HL-60 (cell line): ENCODE measurements around the gene TPCN1.

Experiments
- CTCF ChIP-seq: IDR thresholded peaks from one replicate; pipeline ENCODE4 v1.5.1; 2011; ENCODE audit warnings: low read length, control low read depth, inconsistent platforms; ENCODE audit not compliant: insufficient read depth
- POLR2AphosphoS5 ChIP-seq: IDR thresholded peaks from 2 replicates; pipeline ENCODE4 v1.6.1; 2012; ENCODE audit warnings: low read depth
- REST ChIP-seq: IDR thresholded peaks from 2 replicates; pipeline ENCODE4 v1.6.1; 2012; ENCODE audit warnings: low read depth; ENCODE audit not compliant: insufficient replicate concordance

- TF ChIP-seq CTCF (no peak), POLR2AphosphoS5 (no peak), REST (no peak)
Observed at GRCh38 chr12:113314121-113314529, 92.9 kb downstream of the TPCN1 start.
